Measurements from ENCODE around the gene LPGAT1. TPM values are rescaled to one million over a fixed set of nuclear protein-coding genes. Genes with fewer than 3 reads are reported as not detected.

Gene LPGAT1
- total and polyA plus RNA-seq, 2 experiments from 2014 or later, result 18.5 to 22.9 TPM

DNA sequence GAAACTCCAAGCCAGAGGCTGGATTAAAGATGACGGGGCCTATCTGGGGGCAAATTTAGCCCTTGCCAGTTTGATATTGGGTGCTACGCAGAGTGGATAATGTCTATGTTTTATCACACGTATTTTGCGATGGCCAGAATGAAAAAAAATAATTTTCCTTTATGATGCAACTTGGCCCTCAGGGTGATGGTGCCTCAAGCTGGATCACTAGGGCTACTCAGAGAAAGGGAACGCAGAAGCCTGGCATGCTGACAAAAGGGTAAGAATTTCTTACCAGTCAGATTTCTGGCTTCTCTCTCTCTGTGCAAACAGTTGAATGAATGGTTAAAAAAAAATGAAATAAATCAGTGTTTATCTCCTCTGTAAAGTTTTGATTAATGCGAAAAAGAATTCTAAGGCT is 122.6 kb downstream of the LPGAT1 start:
- Histone ChIP-seq H3K27me3 (no peaks in the 10 kb centered on the region), H3K4me3 (no peak overlapping the region), H3K36me3 (no peaks in the 10 kb centered on the region), H3K9me3 (ENCODE audit: low read depth) (no peaks in the 10 kb centered on the region), H3K27ac (no peak overlapping the region), H3K4me1 (ENCODE audit: low read depth) (no peaks in the 10 kb centered on the region)
- peak in 1 of 2 donors; percentile 4 for DNase-seq (ENCODE audit: low read depth in 1 of 2, low spot score in 1 of 2)
- TF ChIP-seq, protein P1, sequence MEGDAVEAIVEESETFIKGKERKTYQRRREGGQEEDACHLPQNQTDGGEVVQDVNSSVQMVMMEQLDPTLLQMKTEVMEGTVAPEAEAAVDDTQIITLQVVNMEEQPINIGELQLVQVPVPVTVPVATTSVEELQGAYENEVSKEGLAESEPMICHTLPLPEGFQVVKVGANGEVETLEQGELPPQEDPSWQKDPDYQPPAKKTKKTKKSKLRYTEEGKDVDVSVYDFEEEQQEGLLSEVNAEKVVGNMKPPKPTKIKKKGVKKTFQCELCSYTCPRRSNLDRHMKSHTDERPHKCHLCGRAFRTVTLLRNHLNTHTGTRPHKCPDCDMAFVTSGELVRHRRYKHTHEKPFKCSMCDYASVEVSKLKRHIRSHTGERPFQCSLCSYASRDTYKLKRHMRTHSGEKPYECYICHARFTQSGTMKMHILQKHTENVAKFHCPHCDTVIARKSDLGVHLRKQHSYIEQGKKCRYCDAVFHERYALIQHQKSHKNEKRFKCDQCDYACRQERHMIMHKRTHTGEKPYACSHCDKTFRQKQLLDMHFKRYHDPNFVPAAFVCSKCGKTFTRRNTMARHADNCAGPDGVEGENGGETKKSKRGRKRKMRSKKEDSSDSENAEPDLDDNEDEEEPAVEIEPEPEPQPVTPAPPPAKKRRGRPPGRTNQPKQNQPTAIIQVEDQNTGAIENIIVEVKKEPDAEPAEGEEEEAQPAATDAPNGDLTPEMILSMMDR (IDR thresholded peaks at IDR 0.05; ENCODE audit: low read depth, low read length), result no peak

DNA sequence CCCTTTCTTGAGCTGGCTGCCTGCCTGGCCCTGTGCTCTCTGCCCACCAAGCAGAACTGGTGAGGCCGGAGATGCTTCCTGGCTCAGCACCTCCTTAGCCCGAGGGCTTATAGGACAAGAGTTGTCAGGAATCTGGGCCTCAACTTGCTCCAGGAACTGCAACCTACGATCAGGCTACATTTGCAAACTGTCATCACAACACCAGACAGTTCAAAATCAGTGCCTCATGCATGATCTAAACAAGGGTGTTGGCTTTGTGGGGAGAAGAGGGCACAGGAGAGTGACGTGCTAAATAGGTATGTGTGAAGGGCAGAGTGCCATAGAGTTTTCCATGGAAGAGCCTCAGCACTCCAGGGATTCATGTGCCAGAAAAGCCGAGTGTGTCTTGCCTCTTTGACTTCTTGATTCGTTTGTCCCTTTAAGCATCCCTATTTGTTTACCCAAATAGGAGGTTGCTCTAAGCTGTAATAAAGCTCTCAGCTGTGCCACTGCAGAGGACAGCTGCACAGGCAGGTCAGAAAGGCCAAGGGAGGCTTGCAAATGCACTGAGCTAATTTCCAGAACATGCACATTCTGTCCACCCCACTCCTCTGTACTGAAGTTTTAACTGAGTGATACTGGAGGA is 125.0 kb downstream of the LPGAT1 start:
- TF ChIP-seq, protein P1 (IDR thresholded peaks at IDR 0.05; ENCODE audit: low read depth, low read length), result no peak
- Histone ChIP-seq H3K4me1 (ENCODE audit: low read depth) (no peaks in the 10 kb centered on the region), H3K4me3 (no peak overlapping the region), H3K27ac (no peak overlapping the region), H3K36me3 (no peaks in the 10 kb centered on the region), H3K9me3 (ENCODE audit: low read depth) (no peaks in the 10 kb centered on the region), H3K27me3 (no peaks in the 10 kb centered on the region)
- no peak for DNase-seq (ENCODE audit: low read depth in 1 of 2, low spot score in 1 of 2)

DNA sequence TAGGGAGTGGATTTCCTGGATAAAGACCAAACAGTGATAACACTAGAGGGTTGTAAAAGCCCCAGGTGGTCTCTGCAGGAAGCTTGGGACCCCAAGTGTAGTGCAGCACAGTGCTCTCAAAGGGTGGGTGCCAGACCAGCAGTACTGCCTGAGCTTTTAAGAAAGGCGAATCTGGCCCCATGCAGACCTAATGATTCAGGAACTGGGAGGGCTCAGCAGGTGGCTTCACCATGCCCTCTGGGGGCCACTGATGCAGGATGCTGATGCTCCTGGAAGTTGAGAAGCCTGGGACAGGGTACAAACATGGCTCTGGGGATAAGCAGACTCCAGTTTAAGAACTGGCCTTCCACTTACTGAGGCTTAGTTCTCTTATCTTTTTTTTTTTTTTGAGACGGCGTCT is 126.0 kb downstream of the LPGAT1 start:
- DNase-seq (ENCODE audit: low read depth in 1 of 2, low spot score in 1 of 2), result no peak
- Histone ChIP-seq H3K4me3 (no peak overlapping the region), H3K36me3 (no peaks in the 10 kb centered on the region), H3K4me1 (ENCODE audit: low read depth) (no peaks in the 10 kb centered on the region), H3K9me3 (ENCODE audit: low read depth) (no peaks in the 10 kb centered on the region), H3K27ac (no peak overlapping the region), H3K27me3 (no peaks in the 10 kb centered on the region)
- TF ChIP-seq, protein P1 (IDR thresholded peaks at IDR 0.05; ENCODE audit: low read depth, low read length), result no peak

DNA sequence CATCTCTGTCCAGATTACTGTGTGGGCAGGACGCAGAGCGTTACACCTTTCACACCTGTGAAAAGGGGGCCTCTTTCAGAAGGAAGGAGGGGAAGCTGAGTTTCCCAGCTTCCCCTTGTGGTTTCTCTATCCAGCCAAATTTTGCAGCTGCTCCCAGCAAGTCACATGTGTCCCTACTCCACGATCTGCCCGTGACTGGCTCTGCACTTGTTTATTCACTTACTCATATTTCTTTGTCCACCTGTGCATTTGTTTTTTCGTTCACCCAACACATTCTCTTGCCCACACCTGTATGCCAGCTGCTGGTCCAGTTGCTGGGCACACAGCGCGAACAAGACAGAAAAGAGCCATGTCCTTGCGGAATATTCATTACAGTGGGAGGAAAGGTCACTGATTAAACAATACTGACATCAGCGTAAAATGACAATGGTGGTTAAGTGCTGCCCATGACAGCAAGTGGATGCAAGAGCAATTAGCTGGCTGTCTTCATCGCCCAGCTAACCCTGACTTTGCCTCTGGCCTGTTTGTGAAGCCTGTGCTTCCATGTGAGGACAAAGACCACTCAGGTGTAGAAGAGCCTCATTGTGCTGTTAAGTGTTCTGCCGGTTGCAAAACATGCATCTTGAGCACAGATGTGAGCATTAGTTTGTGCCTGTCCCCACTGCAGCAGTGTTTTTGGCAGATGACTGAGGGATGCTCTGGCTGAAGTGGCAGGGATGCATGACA is 126.6 kb downstream of the LPGAT1 start:
- Histone ChIP-seq H3K4me3 (no peak overlapping the region), H3K27ac (no peak overlapping the region), H3K4me1 (ENCODE audit: low read depth) (no peaks in the 10 kb centered on the region), H3K36me3 (no peaks in the 10 kb centered on the region), H3K9me3 (ENCODE audit: low read depth) (no peaks in the 10 kb centered on the region), H3K27me3 (no peaks in the 10 kb centered on the region)
- TF ChIP-seq, protein P1 (IDR thresholded peaks at IDR 0.05; ENCODE audit: low read depth, low read length), result no peak
- DNase-seq (ENCODE audit: low read depth in 1 of 2, low spot score in 1 of 2), result no peak

DNA sequence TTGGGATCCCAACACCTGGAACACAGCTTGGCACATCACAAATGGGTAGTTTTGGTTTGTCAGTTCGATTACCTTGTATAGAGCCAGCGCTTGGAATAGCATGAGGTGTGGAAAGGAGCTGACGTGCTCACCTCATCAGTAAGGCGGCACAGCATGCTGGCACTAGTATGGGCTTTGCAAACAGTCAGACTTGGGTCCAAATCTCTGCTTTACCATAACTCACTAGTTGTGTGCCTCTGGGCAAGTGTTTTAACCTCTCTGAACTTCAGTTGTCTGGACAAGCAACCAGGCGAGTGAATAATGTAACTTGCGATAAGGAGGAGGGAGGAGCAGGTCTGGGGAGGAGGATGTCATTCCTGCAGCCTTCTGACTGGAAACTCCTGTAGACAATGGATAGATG is 128.8 kb downstream of the LPGAT1 start:
- Histone ChIP-seq H3K4me3 (no peak overlapping the region), H3K27ac (no peak overlapping the region), H3K27me3 (no peaks in the 10 kb centered on the region), H3K9me3 (ENCODE audit: low read depth) (no peaks in the 10 kb centered on the region), H3K4me1 (ENCODE audit: low read depth) (no peaks in the 10 kb centered on the region), H3K36me3 (no peaks in the 10 kb centered on the region)
- TF ChIP-seq, protein P1 (IDR thresholded peaks at IDR 0.05; ENCODE audit: low read depth, low read length), result no peak
- DNase-seq (ENCODE audit: low read depth in 1 of 2, low spot score in 1 of 2), result no peak

All from cardiac muscle cell (in vitro differentiated cells and primary cell).